SK-N-SH treated with all-trans-retinoic acid at 6 μM for 48 hours (cell line): ENCODE measurements around the gene FBXO45.

Experiments used
- ATAC-seq: fragments of 200-7000 bp; cut with Tn5 transposase; 3 replicates; pipeline ENCODE4 v1.9.1; 2020; ENCODE audit warnings: mild to moderate bottlenecking, moderate library complexity
- ARNTL ChIP-seq: fragments of 450-650 bp; formaldehyde crosslinking; IDR thresholded peaks from 2 replicates; pipeline ENCODE4 v1.5.0; 2020; ENCODE audit warnings: low read depth, mild to moderate bottlenecking, moderate library complexity, borderline replicate concordance
- BACH2 ChIP-seq: fragments of 250-450 bp; sonication (Bioruptor Pico); IDR thresholded peaks from 2 replicates; pipeline ENCODE4 v1.9.0; 2021; ENCODE audit warnings: mild to moderate bottlenecking, borderline replicate concordance
- CREB5 ChIP-seq: fragments of 250-450 bp; sonication (Bioruptor Pico); IDR thresholded peaks from 2 replicates; pipeline ENCODE4 v1.5.1; 2020; ENCODE audit warnings: low read depth, mild to moderate bottlenecking, moderate library complexity
- CSDC2 ChIP-seq: fragments of 250-450 bp; sonication (Bioruptor Pico); IDR thresholded peaks from 2 replicates; pipeline ENCODE4 v1.5.0; 2020; ENCODE audit warnings: mild to moderate bottlenecking, moderate library complexity
- CSRNP3 ChIP-seq: fragments of 250-450 bp; sonication (Bioruptor Pico); IDR thresholded peaks from 2 replicates; pipeline ENCODE4 v1.5.1; 2021; ENCODE audit warnings: mild to moderate bottlenecking, moderate library complexity
- ESRRG ChIP-seq: fragments of 250-450 bp; sonication (Bioruptor Pico); IDR thresholded peaks from 2 replicates; pipeline ENCODE4 v1.6.1; 2021; ENCODE audit warnings: mild to moderate bottlenecking
- GLIS3 ChIP-seq: fragments of 250-450 bp; sonication (Bioruptor Pico); IDR thresholded peaks from 2 replicates; pipeline ENCODE4 v1.5.0; 2020; ENCODE audit warnings: mild to moderate bottlenecking, moderate library complexity
- ISL1 ChIP-seq: fragments of 250-450 bp; sonication (Bioruptor Pico); IDR thresholded peaks from 2 replicates; pipeline ENCODE4 v2.1.2; 2022; ENCODE audit warnings: mild to moderate bottlenecking, moderate library complexity
- PPARA ChIP-seq: fragments of 250-450 bp; sonication (Bioruptor Pico); IDR thresholded peaks from 2 replicates; pipeline ENCODE4 v1.5.0; 2020; ENCODE audit warnings: mild to moderate bottlenecking, borderline replicate concordance
- SNAI2 ChIP-seq: fragments of 250-450 bp; sonication (Bioruptor Pico); IDR thresholded peaks from 2 replicates; pipeline ENCODE4 v1.5.0; 2020; ENCODE audit warnings: mild to moderate bottlenecking, moderate library complexity
- TCF4 ChIP-seq: fragments of 250-450 bp; sonication (Bioruptor Pico); IDR thresholded peaks from 2 replicates; pipeline ENCODE4 v1.8.0; 2021; ENCODE audit warnings: mild to moderate bottlenecking, moderate library complexity, borderline replicate concordance
- TOX ChIP-seq: fragments of 250-450 bp; sonication (Bioruptor Pico); IDR thresholded peaks from 2 replicates; pipeline ENCODE4 v1.8.0; 2021; ENCODE audit warnings: mild to moderate bottlenecking, moderate library complexity, borderline replicate concordance
- ZC3H10 ChIP-seq: fragments of 250-450 bp; sonication (Bioruptor Pico); IDR thresholded peaks from 2 replicates; pipeline ENCODE4 v1.5.1; 2021; ENCODE audit warnings: mild to moderate bottlenecking, moderate library complexity
- ZFP3 ChIP-seq: fragments of 250-450 bp; sonication (Bioruptor Pico); IDR thresholded peaks from 2 replicates; pipeline ENCODE4 v1.5.0; 2020; ENCODE audit warnings: mild to moderate bottlenecking, moderate library complexity
- ZFP30 ChIP-seq: fragments of 450-650 bp; formaldehyde crosslinking; IDR thresholded peaks from 2 replicates; pipeline ENCODE4 v1.5.0; 2022; ENCODE audit warnings: mild to moderate bottlenecking, moderate library complexity
- ZNF565 ChIP-seq: fragments of 450-650 bp; formaldehyde crosslinking; conservative IDR thresholded peaks from 2 replicates; pipeline ENCODE4 v1.5.0; 2020; ENCODE audit warnings: low read depth, mild to moderate bottlenecking, moderate library complexity
- ZNF70 ChIP-seq: fragments of 450-650 bp; formaldehyde crosslinking; IDR thresholded peaks from 2 replicates; pipeline ENCODE4 v1.5.0; 2020; ENCODE audit warnings: mild to moderate bottlenecking, moderate library complexity
- ZNF8 ChIP-seq: fragments of 450-650 bp; formaldehyde crosslinking; IDR thresholded peaks from 2 replicates; pipeline ENCODE4 v1.5.0; 2020; ENCODE audit warnings: mild to moderate bottlenecking, moderate library complexity
- TF ChIP-seq, protein P1 (sequence below): fragments of 250-450 bp; sonication (Bioruptor Pico); IDR thresholded peaks from 2 replicates; pipeline ENCODE4 v1.5.0; 2020; ENCODE audit warnings: mild to moderate bottlenecking, moderate library complexity
- TF ChIP-seq, protein P2 (sequence below): fragments of 250-450 bp; sonication (Bioruptor Pico); IDR thresholded peaks from 2 replicates; pipeline ENCODE4 v1.8.0; 2020; ENCODE audit warnings: mild to moderate bottlenecking, moderate library complexity, borderline replicate concordance

The FBXO45 gene

GRCh38 chr3:196621611-196622010 lies 53.2 kb downstream of the FBXO45 start (continued):
- TF ChIP-seq, protein P1, sequence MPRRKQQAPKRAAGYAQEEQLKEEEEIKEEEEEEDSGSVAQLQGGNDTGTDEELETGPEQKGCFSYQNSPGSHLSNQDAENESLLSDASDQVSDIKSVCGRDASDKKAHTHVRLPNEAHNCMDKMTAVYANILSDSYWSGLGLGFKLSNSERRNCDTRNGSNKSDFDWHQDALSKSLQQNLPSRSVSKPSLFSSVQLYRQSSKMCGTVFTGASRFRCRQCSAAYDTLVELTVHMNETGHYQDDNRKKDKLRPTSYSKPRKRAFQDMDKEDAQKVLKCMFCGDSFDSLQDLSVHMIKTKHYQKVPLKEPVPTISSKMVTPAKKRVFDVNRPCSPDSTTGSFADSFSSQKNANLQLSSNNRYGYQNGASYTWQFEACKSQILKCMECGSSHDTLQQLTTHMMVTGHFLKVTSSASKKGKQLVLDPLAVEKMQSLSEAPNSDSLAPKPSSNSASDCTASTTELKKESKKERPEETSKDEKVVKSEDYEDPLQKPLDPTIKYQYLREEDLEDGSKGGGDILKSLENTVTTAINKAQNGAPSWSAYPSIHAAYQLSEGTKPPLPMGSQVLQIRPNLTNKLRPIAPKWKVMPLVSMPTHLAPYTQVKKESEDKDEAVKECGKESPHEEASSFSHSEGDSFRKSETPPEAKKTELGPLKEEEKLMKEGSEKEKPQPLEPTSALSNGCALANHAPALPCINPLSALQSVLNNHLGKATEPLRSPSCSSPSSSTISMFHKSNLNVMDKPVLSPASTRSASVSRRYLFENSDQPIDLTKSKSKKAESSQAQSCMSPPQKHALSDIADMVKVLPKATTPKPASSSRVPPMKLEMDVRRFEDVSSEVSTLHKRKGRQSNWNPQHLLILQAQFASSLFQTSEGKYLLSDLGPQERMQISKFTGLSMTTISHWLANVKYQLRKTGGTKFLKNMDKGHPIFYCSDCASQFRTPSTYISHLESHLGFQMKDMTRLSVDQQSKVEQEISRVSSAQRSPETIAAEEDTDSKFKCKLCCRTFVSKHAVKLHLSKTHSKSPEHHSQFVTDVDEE, result no peak

DNA sequence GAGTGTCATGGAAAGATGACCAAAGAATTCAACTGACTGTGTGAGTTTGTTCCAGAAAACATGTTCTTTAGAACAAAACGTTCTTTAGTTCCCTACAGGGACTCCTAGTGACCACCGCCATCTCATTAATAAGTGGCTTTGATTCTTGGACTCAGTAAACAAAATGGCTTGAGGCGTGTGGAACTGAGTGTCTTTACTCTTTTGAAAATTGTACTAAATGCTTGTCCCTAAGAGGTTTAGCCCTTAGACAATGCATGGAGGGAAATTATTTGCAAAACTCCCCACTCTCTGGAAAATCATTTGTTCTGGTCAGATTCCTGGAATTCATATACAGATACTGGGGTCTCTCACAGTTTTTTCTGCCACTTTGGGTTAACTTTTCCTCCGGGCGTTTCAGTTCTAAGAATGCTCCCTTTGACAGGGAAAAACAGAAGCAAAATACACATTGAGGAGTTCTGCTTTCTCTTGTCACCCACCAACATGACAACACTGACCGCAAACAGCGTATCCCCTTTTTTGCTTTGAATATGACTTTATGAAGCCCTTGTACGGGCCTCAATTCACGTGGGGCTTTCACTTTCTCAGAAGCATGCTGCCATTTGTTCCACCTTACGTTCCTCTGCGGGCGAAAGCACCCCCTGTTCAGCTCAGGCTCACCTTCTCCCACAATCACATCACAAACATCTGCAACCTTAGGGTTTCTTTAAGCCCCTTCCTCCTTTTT lies 55.8 kb downstream of the FBXO45 start:
- ATAC-seq, result no peak
- TF ChIP-seq BACH2 (CRISPR knock-in tag) (no peak), CREB5 (CRISPR knock-in tag) (no peak), GLIS3 (CRISPR knock-in tag) (no peak), ZFP30 (CRISPR knock-in tag) (no peak), CSRNP3 (CRISPR knock-in tag) (no peak), TCF4 (CRISPR knock-in tag) (no peak), TOX (no peak), ARNTL (no peak), ZNF565 (CRISPR knock-in tag) (no peak), ZFP3 (no peak), CSDC2 (CRISPR knock-in tag) (no peak), ZC3H10 (CRISPR knock-in tag) (no peak), PPARA (no peak), ZNF8 (CRISPR knock-in tag) (no peak), ZNF70 (CRISPR knock-in tag) (no peak), ISL1 (CRISPR knock-in tag) (no peak)
- TF ChIP-seq, protein P2, sequence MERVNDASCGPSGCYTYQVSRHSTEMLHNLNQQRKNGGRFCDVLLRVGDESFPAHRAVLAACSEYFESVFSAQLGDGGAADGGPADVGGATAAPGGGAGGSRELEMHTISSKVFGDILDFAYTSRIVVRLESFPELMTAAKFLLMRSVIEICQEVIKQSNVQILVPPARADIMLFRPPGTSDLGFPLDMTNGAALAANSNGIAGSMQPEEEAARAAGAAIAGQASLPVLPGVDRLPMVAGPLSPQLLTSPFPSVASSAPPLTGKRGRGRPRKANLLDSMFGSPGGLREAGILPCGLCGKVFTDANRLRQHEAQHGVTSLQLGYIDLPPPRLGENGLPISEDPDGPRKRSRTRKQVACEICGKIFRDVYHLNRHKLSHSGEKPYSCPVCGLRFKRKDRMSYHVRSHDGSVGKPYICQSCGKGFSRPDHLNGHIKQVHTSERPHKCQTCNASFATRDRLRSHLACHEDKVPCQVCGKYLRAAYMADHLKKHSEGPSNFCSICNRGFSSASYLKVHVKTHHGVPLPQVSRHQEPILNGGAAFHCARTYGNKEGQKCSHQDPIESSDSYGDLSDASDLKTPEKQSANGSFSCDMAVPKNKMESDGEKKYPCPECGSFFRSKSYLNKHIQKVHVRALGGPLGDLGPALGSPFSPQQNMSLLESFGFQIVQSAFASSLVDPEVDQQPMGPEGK, result no peak
- TF ChIP-seq, protein P1, result no peak

GRCh38 chr3:196624907-196625306 lies 56.4 kb downstream of the FBXO45 start:
- no peak for ATAC-seq
- TF ChIP-seq ZFP30 (CRISPR knock-in tag) (no peak), ARNTL (no peak), ESRRG (CRISPR knock-in tag) (no peak), SNAI2 (CRISPR knock-in tag) (no peak), ZNF8 (CRISPR knock-in tag) (no peak), TCF4 (CRISPR knock-in tag) (no peak), CSRNP3 (CRISPR knock-in tag) (no peak), ZC3H10 (CRISPR knock-in tag) (no peak)
- TF ChIP-seq, protein P2, result no peak
